CD14-positive monocyte (primary cell): ENCODE data around the gene SMAD9. TPM values are rescaled to one million over a fixed set of nuclear protein-coding genes. Genes with fewer than 3 reads are reported as not detected.

ENCODE experiments used
- DNase-seq, 3 donors: peaks; one replicate each; pipeline ENCODE4 v3.0.0-alpha.2; 2011 to 2022
- H2AFZ ChIP-seq: 2 replicates; pipeline ENCODE4 v1.6.0; 2012; ENCODE audit warnings: mild to moderate bottlenecking, low read depth, low read length, inconsistent platforms; ENCODE audit not compliant: insufficient read depth, poor library complexity, severe bottlenecking
- H3K27ac ChIP-seq, 2 donors: 1 replicate in 1 of 2; 2 replicates in 1 of 2; pipeline ENCODE4 v1.5.1; 2012 to 2013; ENCODE audit warnings: low read length in 2 of 2, control low read depth in 1 of 2, inconsistent platforms in 1 of 2, low read depth in 1 of 2, mild to moderate bottlenecking in 1 of 2
- H3K27me3 ChIP-seq, 2 donors: one replicate each; pipeline versions ENCODE4 v1.6.0 to v1.6.1; 2011 to 2013; ENCODE audit warnings: low read length in 2 of 2; ENCODE audit not compliant: control insufficient read depth in 2 of 2, insufficient read depth in 2 of 2
- H3K36me3 ChIP-seq, 2 donors: replicated peaks in 1 of 2; 1 replicate in 1 of 2; 2 replicates in 1 of 2; pipeline versions ENCODE4 v1.5.1 to v1.6.1; 2012 to 2013; ENCODE audit warnings: low read length in 2 of 2, control low read depth in 1 of 2, inconsistent platforms in 1 of 2, mild to moderate bottlenecking in 1 of 2; ENCODE audit not compliant: insufficient read depth in 2 of 2, control insufficient read depth in 1 of 2
- H3K4me1 ChIP-seq, 2 donors: 1 replicate in 1 of 2; 2 replicates in 1 of 2; pipeline versions ENCODE4 v1.5.1 to v1.6.1; 2012 to 2013; ENCODE audit warnings: low read length in 2 of 2, control low read depth in 1 of 2, inconsistent platforms in 1 of 2, mild to moderate bottlenecking in 1 of 2, moderate library complexity in 1 of 2; ENCODE audit not compliant: insufficient read depth in 2 of 2, control insufficient read depth in 1 of 2
- H3K4me2 ChIP-seq: replicated peaks from 2 replicates; pipeline ENCODE3; 2012; ENCODE audit warnings: low read length, moderate library complexity, mild to moderate bottlenecking; ENCODE audit not compliant: poor library complexity, severe bottlenecking; ENCODE audit errors: extremely low read depth
- H3K4me3 ChIP-seq, 3 experiments: fragments of 200-600 bp in 1 of 3; sonication (generic) in 1 of 3; replicated peaks in 1 of 3; 1 replicate in 2 of 3; 2 replicates in 1 of 3; pipeline ENCODE4 v1.5.1; 2011 to 2013; ENCODE audit warnings: low read length in 3 of 3, mild to moderate bottlenecking in 3 of 3, control low read depth in 2 of 3, low read depth in 2 of 3, inconsistent platforms in 1 of 3, moderate library complexity in 1 of 3
- H3K79me2 ChIP-seq: 2 replicates; pipeline ENCODE4 v1.6.0; 2012; ENCODE audit warnings: mild to moderate bottlenecking, control low read depth, inconsistent platforms, low read length, moderate library complexity; ENCODE audit not compliant: insufficient read depth
- H3K9ac ChIP-seq: 2 replicates; pipeline ENCODE4 v1.6.0; 2017; ENCODE audit warnings: low read length, mild to moderate bottlenecking; ENCODE audit not compliant: insufficient read depth, poor library complexity, severe bottlenecking
- H3K9me3 ChIP-seq, 2 donors: replicated peaks in 1 of 2; 1 replicate in 1 of 2; 2 replicates in 1 of 2; pipeline versions ENCODE4 v1.5.1 to v1.6.1; 2012 to 2013; ENCODE audit warnings: low read length in 2 of 2, control low read depth in 1 of 2; ENCODE audit not compliant: control insufficient read depth in 1 of 2, insufficient read depth in 1 of 2
- H4K20me1 ChIP-seq: 2 replicates; pipeline ENCODE4 v1.6.0; 2012; ENCODE audit warnings: mild to moderate bottlenecking, low read length, control low read depth, moderate library complexity; ENCODE audit not compliant: insufficient read depth
- H3K27ac Mint-ChIP-seq, 7 donors: one replicate each; pipeline ENCODE4 v1.8.0; 2020; ENCODE audit warnings: mild to moderate bottlenecking in 7 of 7, mixed read lengths in 7 of 7, moderate library complexity in 6 of 7, inconsistent platforms in 2 of 7
- H3K27me3 Mint-ChIP-seq, 3 donors: one replicate each; pipeline ENCODE4 v1.8.0; 2021 to 2022; ENCODE audit warnings: low read depth in 3 of 3, mild to moderate bottlenecking in 3 of 3, mixed read lengths in 3 of 3, moderate library complexity in 3 of 3, inconsistent platforms in 1 of 3
- H3K36me3 Mint-ChIP-seq, 2 donors: one replicate each; pipeline ENCODE4 v1.8.0; 2020; ENCODE audit warnings: mixed read lengths in 2 of 2, inconsistent platforms in 1 of 2, mild to moderate bottlenecking in 1 of 2
- H3K4me1 Mint-ChIP-seq: one replicate; pipeline ENCODE4 v1.8.0; 2020; ENCODE audit warnings: mild to moderate bottlenecking, mixed read lengths
- H3K4me3 Mint-ChIP-seq, 2 donors: one replicate each; pipeline ENCODE4 v1.8.0; 2020; ENCODE audit warnings: mild to moderate bottlenecking in 2 of 2, mixed read lengths in 2 of 2, moderate library complexity in 1 of 2
- H3K9me3 Mint-ChIP-seq, 7 donors: one replicate each; pipeline ENCODE4 v1.8.0; 2020 to 2022; ENCODE audit warnings: mixed read lengths in 7 of 7, mild to moderate bottlenecking in 6 of 7, moderate library complexity in 6 of 7, inconsistent platforms in 2 of 7
- CTCF ChIP-seq: fragments of 200-600 bp; IDR thresholded peaks from one replicate; pipeline ENCODE4 v1.8.0; 2022; ENCODE audit warnings: antibody characterized with exemption, mild to moderate bottlenecking
- WGBS: methylation state at CpG from one replicate; pipeline ENCODE4 v1.1.5; 2013; ENCODE audit warnings: missing lambda C conversion rate; ENCODE audit not compliant: insufficient coverage; 5-methylcytosine and 5-hydroxymethylcytosine counted together
- intact Hi-C, 2 donors: fragments of 100-400 bp; cut with micrococcal nuclease; formaldehyde crosslinking; loops; one replicate each; pipeline versions ENCODE4 v1.15.0 to v1.15.1; 2023
- polyA plus RNA-seq, 3 donors: library from polyadenylated mRNA; depleted of rRNA in 1 of 3; unstranded in 2 of 3; stranded (reverse) in 1 of 3; fragments of 300-500 nt in 2 of 3; fragments of >200 nt in 1 of 3; fragmentation: Illumina TruSeq in 2 of 3; gene quantifications; 1 replicate in 2 of 3; 2 replicates in 1 of 3; pipeline ENCODE4 v1.2.3, GENCODE V29; 2012 to 2021

SMAD9 gene
- polyA plus RNA-seq, 3 donors: not detected

DNA sequence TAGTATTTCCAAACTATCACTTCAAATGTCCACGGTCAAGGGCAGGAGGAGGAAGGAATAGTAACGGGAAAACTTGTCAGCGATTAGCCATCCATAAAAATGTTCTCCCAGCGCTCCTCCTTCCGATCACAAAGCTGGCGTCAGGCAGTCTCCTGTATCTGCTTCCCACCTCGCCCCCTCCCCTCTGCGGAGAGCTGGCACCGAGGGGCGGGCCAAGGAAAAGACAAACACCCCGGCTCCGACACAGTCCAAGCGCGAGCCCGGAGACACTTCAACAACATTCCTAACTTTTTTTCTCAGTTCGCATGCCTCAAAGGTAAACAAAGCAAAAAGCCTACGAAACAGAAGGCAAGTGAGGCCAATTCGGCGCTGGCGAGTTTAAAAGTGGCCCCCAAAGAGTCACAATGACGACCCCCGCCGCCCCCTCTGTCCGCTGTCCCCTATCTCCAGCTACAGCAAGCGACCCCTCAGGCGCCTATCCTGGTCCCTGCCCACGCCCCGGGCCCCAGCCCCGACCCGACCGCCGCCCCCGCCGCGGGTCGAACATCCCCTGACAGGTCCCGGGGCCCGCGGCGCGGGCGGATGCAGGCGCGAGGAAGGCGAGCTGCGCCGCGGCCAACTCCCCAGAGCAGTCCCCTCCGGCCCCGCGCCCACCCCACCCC is 736 bp downstream of the SMAD9 start:
- WGBS: under 1% methylated on average over 46 of the region's 51 CpGs
- peaks cover 58 to 61% of the 10 kb centered on the region in 2 donors for H3K27me3 ChIP-seq
- intact Hi-C loops: no loop called here

More for the DNA sequence above, 736 bp downstream of the SMAD9 start:
- H3K4me3 ChIP-seq: no peak overlapping the region
- H3K79me2 ChIP-seq: no peaks in the 10 kb centered on the region
- H2AFZ ChIP-seq: peak overlapping the region; percentile 36
- peak overlapping the region in 1 of 7 donors; percentile 68 for H3K27ac Mint-ChIP-seq
- peak overlapping the region; percentile 54 for H3K4me2 ChIP-seq
- no peak overlapping the region for H3K27ac ChIP-seq
- H3K4me1 Mint-ChIP-seq: peaks cover 8% of the 10 kb centered on the region
- peaks cover 3 to 5% of the 10 kb centered on the region in 2 donors for H3K4me1 ChIP-seq
- peaks cover 0 to 6% (median 3%) of the 10 kb centered on the region in 7 donors for H3K9me3 Mint-ChIP-seq
- peak overlapping the region; percentile 54 to 85 for H3K4me3 Mint-ChIP-seq
- H3K27me3 Mint-ChIP-seq: peaks cover 50 to 70% (median 58%) of the 10 kb centered on the region in 3 donors
- no peak for TF ChIP-seq CTCF
- H3K9ac ChIP-seq: no peak overlapping the region
- peaks cover 0 to 3% of the 10 kb centered on the region in 2 donors for H3K36me3 Mint-ChIP-seq
- H3K9me3 ChIP-seq: no peaks in the 10 kb centered on the region
- no peaks in the 10 kb centered on the region for H3K36me3 ChIP-seq
- no peaks in the 10 kb centered on the region for H4K20me1 ChIP-seq
- no peak for DNase-seq
